WERI-Rb-1 (cell line): ENCODE results near the gene GPRIN3.

Experiments
- DNase-seq: peaks from one replicate; pipeline ENCODE4 v3.0.0-alpha.2; 2020
- H3K27ac ChIP-seq: fragments of 250-450 bp; sonication (Bioruptor Pico); 2 replicates; pipeline ENCODE4 v1.5.1; 2020; ENCODE audit warnings: mild to moderate bottlenecking, moderate library complexity
- H3K27me3 ChIP-seq: fragments of 250-450 bp; sonication (Bioruptor Pico); 2 replicates; pipeline ENCODE4 v1.5.1; 2021; ENCODE audit warnings: mild to moderate bottlenecking, low read depth, moderate library complexity; ENCODE audit not compliant: insufficient read depth, severe bottlenecking
- H3K36me3 ChIP-seq: fragments of 250-450 bp; sonication (Bioruptor Pico); 2 replicates; pipeline ENCODE4 v1.5.1; 2020; ENCODE audit warnings: mild to moderate bottlenecking, moderate library complexity
- H3K4me3 ChIP-seq: 2 replicates; pipeline ENCODE4 v1.5.1; 2011; ENCODE audit warnings: low read depth, mild to moderate bottlenecking, control low read depth, low read length
- H3K9me3 ChIP-seq: fragments of 250-450 bp; sonication (Bioruptor Pico); 2 replicates; pipeline ENCODE4 v1.5.1; 2021; ENCODE audit warnings: mild to moderate bottlenecking, moderate library complexity; ENCODE audit not compliant: severe bottlenecking
- TF ChIP-seq, protein P1 (sequence below): IDR thresholded peaks from 2 replicates; pipeline ENCODE4 v1.5.1; 2011; ENCODE audit warnings: low read depth, mild to moderate bottlenecking, control low read depth, inconsistent platforms, low read length

GPRIN3 gene

GRCh38 chr4:89300060-89300459 lies 7.5 kb downstream of the GPRIN3 start:
- no peak overlapping the region for H3K4me3 ChIP-seq
- no peak for DNase-seq
- no peak overlapping the region for H3K27ac ChIP-seq
- peaks cover 7% of the 10 kb centered on the region for H3K36me3 ChIP-seq
- TF ChIP-seq, protein P1, sequence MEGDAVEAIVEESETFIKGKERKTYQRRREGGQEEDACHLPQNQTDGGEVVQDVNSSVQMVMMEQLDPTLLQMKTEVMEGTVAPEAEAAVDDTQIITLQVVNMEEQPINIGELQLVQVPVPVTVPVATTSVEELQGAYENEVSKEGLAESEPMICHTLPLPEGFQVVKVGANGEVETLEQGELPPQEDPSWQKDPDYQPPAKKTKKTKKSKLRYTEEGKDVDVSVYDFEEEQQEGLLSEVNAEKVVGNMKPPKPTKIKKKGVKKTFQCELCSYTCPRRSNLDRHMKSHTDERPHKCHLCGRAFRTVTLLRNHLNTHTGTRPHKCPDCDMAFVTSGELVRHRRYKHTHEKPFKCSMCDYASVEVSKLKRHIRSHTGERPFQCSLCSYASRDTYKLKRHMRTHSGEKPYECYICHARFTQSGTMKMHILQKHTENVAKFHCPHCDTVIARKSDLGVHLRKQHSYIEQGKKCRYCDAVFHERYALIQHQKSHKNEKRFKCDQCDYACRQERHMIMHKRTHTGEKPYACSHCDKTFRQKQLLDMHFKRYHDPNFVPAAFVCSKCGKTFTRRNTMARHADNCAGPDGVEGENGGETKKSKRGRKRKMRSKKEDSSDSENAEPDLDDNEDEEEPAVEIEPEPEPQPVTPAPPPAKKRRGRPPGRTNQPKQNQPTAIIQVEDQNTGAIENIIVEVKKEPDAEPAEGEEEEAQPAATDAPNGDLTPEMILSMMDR, result no peak
- no peaks in the 10 kb centered on the region for H3K27me3 ChIP-seq
- no peaks in the 10 kb centered on the region for H3K9me3 ChIP-seq

DNA sequence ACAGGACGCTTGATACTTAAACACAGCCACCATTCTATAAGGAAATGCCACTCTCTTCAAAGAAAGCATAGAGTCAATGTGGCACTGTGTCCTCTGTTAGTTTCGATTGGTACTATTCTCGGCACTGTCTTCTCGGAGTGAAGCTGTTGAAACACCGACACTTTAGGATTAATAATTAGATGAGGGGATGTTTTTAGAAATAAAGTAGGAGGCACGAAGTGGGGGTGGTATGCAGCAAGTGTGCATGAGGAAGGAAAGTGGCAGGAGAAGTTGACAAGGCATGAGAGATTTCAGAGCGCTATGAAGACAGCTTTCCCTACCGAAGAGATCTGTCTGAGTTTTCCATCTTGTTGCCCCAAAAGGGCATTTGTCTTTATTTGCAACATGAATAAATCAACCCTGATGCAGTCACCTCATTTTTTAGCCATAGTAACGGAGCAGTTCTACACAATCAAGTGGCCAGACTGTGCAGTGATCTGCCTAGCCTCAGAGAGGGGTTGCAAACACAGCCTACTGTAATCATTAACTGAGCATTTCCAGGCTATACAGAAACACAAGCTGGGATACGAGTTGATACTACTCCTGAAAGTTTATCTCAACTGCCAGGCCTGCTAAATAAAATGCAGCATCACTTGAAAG lies 8.3 kb downstream of the GPRIN3 start:
- Histone ChIP-seq H3K4me3 (no peak overlapping the region), H3K27me3 (no peaks in the 10 kb centered on the region), H3K27ac (no peak overlapping the region), H3K36me3 (peaks cover 7% of the 10 kb centered on the region), H3K9me3 (no peaks in the 10 kb centered on the region)
- no peak for DNase-seq
- TF ChIP-seq, protein P1, result no peak

DNA sequence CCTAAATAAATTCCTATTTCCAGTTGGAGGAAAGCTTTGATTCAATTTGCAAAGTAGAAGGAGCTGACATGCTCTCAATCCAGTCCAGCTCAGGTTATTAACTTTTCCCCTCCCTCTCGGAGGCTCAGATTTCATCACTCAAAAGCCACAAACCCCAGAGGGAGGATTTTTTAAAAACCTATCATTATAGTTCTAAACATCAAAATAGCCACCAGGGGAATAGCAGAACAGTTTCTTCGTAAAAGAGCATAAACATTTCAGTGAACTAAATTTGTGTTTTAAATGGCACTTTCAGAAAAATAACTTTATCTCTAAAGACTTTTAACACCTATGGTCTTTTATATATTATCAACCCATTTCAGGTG lies 8.8 kb downstream of the GPRIN3 start:
- no peaks in the 10 kb centered on the region for H3K27me3 ChIP-seq
- DNase-seq, result no peak
- no peaks in the 10 kb centered on the region for H3K9me3 ChIP-seq
- H3K27ac ChIP-seq, result no peak overlapping the region
- peaks cover 7% of the 10 kb centered on the region for H3K36me3 ChIP-seq
- no peak overlapping the region for H3K4me3 ChIP-seq
- TF ChIP-seq, protein P1, result no peak

DNA sequence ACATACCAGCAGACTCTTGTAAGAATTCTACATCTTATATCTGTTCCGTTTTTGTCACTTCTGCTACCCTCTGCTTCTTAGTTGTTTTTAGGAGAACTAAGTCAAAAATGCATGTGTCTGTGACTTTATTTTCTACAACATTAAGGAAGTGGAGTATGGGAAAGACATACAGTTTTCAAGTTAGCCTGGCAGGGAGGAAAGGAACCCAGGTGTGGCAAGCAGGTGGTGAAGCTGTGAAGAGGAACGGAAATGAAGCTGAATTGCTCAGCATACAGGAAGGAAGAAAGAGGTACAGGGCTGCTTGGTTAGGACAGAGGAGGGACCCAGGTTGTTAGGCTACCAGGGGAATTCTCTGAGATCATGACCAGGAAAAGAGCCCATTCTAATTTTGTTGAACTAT lies 9.4 kb downstream of the GPRIN3 start:
- Histone ChIP-seq H3K9me3 (no peaks in the 10 kb centered on the region), H3K36me3 (peaks cover 5% of the 10 kb centered on the region), H3K4me3 (no peak overlapping the region), H3K27ac (no peak overlapping the region), H3K27me3 (no peaks in the 10 kb centered on the region)
- no peak for DNase-seq
- TF ChIP-seq, protein P1, result no peak

GRCh38 chr4:89296896-89297295 lies 10.7 kb downstream of the GPRIN3 start:
- Histone ChIP-seq H3K36me3 (peaks cover 3% of the 10 kb centered on the region), H3K4me3 (no peak overlapping the region), H3K9me3 (no peaks in the 10 kb centered on the region), H3K27ac (no peak overlapping the region), H3K27me3 (no peaks in the 10 kb centered on the region)
- TF ChIP-seq, protein P1, result no peak
- DNase-seq, result no peak

DNA sequence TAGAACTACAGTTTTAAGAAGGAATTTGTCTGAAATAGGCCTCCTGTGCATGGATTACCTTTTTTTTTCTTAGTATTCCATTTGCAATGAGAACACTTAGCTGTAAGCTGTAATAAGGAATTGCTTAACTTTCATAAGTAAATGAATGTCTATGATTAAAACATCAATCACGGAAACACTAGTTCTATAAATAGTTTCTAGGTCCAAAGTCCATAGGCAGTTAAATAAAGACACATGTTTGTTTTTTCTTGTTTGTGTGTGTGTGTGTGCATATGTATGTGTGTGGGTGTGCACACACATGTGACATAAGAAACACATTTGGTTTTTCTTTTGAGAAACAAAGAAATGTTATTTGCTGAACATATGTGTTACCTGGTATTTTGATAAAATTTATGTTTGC lies 11.2 kb downstream of the GPRIN3 start:
- no peak overlapping the region for H3K4me3 ChIP-seq
- TF ChIP-seq, protein P1, result no peak
- no peak overlapping the region for H3K27ac ChIP-seq
- peaks cover 3% of the 10 kb centered on the region for H3K36me3 ChIP-seq
- no peaks in the 10 kb centered on the region for H3K27me3 ChIP-seq
- no peak for DNase-seq
- H3K9me3 ChIP-seq, result no peaks in the 10 kb centered on the region
